ENCODE data around the gene C17orf100.
A peak's percentile ranks its signal among the peaks of the same experiment; 100 is the strongest.
"Not testable (repeated sequence)": the region's sequence is repeated elsewhere in the genome, so short reads cannot be mapped to it uniquely, and the experiment has no call there.

Gene C17orf100

DNA sequence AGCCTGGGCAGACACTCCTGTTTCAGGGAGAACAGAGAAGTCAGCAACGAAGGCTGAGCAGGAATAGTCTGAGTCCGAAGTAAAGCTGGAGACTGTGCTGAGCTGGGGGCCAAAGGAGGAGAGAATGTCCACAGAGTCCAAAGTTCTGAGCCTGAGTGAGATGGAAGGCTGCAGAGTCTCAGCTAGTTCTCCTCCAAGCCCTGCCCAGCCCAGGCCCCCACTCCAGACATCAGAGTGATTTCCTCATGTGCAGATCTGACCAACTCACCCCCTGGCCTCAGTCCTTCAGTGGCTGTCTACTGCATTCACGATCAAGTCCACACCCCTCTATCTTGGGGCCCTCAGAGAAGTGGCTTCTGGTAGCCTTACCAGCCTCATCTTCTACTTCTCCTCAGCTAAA is 40.0 kb downstream of the C17orf100 start:
- H3K4me3 ChIP-seq (replicated peaks; ENCODE audit: low read depth, low read length) = no peak overlapping the region
- DNase-seq (ENCODE audit: low read depth) = no peak
- TF ChIP-seq, protein P1, sequence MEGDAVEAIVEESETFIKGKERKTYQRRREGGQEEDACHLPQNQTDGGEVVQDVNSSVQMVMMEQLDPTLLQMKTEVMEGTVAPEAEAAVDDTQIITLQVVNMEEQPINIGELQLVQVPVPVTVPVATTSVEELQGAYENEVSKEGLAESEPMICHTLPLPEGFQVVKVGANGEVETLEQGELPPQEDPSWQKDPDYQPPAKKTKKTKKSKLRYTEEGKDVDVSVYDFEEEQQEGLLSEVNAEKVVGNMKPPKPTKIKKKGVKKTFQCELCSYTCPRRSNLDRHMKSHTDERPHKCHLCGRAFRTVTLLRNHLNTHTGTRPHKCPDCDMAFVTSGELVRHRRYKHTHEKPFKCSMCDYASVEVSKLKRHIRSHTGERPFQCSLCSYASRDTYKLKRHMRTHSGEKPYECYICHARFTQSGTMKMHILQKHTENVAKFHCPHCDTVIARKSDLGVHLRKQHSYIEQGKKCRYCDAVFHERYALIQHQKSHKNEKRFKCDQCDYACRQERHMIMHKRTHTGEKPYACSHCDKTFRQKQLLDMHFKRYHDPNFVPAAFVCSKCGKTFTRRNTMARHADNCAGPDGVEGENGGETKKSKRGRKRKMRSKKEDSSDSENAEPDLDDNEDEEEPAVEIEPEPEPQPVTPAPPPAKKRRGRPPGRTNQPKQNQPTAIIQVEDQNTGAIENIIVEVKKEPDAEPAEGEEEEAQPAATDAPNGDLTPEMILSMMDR (IDR thresholded peaks at IDR 0.05; ENCODE audit: low read length, missing control alignments) = no peak

DNA sequence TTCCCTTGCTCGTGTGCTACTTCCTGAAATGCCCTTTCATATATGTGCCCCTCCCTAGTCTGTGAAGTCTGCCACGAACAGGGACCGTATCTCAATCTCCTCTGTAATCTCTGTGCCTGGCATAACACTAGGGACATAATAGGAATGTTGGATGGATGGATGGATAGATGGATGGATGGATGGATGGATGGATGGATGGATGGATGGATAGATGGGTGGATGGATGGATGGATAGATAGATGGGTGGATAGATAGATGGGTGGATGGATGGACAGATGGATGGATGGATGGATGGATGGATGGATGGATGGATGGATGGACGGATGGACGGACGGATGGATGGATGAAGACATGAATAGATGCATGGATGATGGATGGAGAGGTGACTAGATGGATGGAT is 40.4 kb downstream of the C17orf100 start:
- not testable (repeated sequence) for H3K4me3 ChIP-seq (replicated peaks; ENCODE audit: low read depth, low read length); DNase-seq (ENCODE audit: low read depth)

DNA sequence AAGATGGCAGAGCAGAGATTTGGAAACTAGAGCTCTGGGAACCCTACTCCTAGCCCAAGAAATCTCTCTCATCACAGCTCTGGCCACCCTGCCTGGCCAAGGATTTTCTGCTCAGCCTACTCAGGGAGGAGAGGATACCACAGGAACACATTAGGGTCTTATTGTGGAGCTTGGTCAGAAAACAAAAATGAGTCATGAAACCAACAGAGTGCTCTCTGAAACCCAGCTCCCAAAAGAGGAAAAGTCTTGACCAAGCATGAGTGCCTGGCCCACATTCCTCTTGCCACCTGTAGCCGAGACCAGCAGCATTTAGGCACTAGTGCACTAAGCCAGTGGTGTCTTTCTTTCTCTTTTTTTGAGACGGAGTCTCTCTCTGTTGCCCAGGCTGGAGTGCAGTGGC is 43.5 kb downstream of the C17orf100 start:
- no peak for DNase-seq (ENCODE audit: low read depth)
- TF ChIP-seq, protein P1 (IDR thresholded peaks at IDR 0.05; ENCODE audit: low read length, missing control alignments) = no peak
- H3K4me3 ChIP-seq (replicated peaks; ENCODE audit: low read depth, low read length) = no peak overlapping the region

DNA sequence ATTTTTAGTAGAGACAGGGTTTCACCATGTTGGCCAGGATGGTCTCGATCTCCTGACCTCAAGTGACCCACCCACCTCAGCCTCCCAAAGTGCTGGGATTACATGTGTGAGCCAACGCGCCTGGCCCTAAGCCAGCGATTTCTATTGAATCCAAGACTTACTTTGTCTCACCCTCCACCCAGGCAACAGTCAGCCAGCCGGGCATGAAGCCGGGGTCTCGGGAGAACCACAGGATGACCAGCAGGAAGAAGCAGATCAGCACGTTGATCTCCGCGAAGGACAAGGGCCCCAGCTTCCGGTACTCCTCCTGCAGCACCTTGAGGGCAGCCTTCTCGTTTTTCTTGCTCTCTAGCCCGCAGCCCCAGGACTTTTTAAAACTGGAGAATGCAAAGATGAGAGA is 44.0 kb downstream of the C17orf100 start:
- DNase-seq (ENCODE audit: low read depth) = peak; percentile 36

DNA sequence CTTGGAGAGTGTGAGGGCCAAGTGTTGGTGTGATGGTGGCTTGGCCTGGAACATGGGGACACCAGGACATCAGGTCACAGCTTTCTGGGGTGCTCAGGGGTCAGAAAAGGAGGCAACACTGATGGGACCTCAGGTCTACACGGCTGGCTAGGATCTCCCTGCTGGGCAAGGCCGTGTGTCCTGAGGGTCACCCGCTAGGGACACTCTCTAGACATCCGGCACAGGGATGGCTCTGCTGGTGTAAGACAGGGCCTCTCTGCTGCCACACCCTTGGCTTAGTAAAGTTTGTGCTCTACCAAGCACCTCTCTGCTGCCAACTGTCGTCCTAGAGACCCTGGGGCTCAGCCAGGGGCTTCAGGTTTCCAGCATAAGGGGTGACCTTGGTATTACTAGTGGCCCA is 45.3 kb downstream of the C17orf100 start:
- TF ChIP-seq, protein P1 (IDR thresholded peaks at IDR 0.05; ENCODE audit: low read length, missing control alignments) = no peak
- DNase-seq (ENCODE audit: low read depth) = no peak
- no peak overlapping the region for H3K4me3 ChIP-seq (replicated peaks; ENCODE audit: low read depth, low read length)

More for the DNA sequence above, 44.0 kb downstream of the C17orf100 start:
- TF ChIP-seq, protein P1 (IDR thresholded peaks at IDR 0.05; ENCODE audit: low read length, missing control alignments) = no peak
- no peak overlapping the region for H3K4me3 ChIP-seq (replicated peaks; ENCODE audit: low read depth, low read length)

DNA sequence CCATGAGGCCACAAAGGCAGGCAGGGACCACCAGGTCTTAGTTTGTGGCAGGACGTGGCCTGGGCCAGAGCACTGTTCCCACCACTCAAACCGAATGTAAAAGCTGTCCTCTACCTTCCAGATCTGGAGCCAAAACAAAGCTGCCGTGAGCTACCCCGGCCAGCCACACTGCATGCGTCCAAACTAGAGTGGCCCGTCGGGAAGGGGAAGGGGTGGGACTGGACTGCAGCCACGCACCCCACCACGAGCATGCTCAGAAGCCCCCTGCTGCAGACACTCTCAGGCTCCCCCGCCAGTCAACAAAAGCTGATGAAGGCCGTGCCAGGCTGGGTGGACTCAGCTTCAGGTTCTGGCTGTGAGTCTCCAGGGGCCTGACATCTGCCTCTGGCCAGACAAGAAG is 46.4 kb downstream of the C17orf100 start:
- no peak for DNase-seq (ENCODE audit: low read depth)
- no peak overlapping the region for H3K4me3 ChIP-seq (replicated peaks; ENCODE audit: low read depth, low read length)
- TF ChIP-seq, protein P1 (IDR thresholded peaks at IDR 0.05; ENCODE audit: low read length, missing control alignments) = no peak

DNA sequence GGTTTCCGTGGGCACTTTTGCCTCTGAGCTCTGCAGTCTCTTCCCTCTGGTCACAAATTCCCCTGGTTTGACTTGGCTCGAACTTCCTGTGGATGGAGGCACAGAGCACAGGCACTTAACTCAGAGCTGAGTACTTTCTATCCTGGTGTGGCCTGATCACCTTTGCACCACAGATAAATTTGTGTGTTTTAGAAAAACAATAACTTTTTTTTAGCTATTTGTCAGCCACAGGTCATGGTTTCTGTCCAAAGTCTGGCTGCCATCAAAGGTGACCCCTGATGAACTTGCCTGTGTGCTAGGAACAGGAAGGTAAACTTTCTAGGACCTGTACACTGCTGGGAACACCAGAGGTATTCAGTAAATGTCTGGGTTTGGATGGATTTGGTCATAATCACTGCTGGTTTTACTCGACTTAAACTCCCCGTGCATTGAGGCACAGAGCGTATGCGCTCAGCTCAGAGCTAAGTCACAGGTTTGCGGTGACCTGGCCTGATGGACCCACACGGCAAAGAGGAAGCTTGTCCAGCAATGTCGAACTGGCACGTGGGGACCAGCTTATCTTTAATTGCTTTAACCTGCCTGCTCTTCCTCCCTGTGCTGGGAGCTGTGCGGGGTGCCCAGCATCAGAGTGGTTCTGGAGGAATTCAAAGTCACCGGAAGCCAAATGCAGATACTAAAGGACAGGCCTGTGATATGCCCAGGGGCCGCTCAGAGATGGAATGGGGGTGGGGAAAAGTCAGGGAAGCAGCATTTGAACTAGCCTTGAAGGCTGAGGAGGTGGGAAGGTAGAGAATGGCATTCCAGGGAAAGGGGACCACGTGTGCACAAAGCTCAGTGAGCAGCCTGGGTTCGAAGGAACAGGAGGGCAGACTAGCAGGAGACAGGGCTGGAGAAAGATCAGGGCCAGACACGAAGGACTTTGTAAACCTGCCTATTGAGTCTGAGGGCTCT is 48.7 kb downstream of the C17orf100 start:
- TF ChIP-seq, protein P1 (IDR thresholded peaks at IDR 0.05; ENCODE audit: low read length, missing control alignments) = no peak
- no peak overlapping the region for H3K4me3 ChIP-seq (replicated peaks; ENCODE audit: low read depth, low read length)
- no peak for DNase-seq (ENCODE audit: low read depth)

Data from fibroblast of pulmonary artery (primary cell).